ENCODE data around the gene SLC12A5.

DNA sequence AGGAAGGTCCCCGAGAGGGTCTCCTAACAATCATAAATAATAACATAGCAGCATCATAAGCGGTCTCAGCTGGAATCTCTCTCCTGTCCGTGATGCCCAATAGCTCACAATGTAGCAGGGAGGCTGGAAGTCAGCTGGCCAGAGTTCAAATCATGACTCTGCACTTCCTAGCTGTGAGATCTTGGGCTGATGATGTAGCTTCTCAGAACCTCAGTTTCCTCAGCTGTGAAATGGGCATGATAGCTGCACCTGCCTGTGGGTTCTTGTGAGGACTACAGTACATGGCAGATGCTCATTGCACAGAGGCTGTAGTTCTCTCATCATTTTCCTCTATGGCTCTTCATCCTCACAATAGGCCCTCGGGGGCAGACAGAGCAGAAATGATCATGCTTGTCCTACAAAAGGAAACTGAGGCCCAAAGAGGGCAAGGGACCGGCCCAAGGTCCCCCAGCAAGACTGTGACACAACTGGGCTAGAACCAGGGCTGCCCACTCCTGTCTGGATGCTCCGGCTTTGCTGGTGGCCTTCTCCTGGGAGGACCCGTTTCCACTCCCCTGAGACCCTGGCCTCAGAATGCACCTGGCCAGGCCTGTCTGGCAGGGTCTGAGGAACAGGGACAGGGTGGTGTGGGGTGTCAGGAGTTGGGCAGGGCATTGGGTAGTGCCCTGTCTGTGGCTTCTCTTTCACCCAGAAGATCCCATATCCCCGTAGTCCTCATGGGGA, 17.7 kb downstream of the SLC12A5 start:
- TF ChIP-seq POLR2A (IDR thresholded peaks at IDR 0.05), result no peak
- TF ChIP-seq, protein P1, sequence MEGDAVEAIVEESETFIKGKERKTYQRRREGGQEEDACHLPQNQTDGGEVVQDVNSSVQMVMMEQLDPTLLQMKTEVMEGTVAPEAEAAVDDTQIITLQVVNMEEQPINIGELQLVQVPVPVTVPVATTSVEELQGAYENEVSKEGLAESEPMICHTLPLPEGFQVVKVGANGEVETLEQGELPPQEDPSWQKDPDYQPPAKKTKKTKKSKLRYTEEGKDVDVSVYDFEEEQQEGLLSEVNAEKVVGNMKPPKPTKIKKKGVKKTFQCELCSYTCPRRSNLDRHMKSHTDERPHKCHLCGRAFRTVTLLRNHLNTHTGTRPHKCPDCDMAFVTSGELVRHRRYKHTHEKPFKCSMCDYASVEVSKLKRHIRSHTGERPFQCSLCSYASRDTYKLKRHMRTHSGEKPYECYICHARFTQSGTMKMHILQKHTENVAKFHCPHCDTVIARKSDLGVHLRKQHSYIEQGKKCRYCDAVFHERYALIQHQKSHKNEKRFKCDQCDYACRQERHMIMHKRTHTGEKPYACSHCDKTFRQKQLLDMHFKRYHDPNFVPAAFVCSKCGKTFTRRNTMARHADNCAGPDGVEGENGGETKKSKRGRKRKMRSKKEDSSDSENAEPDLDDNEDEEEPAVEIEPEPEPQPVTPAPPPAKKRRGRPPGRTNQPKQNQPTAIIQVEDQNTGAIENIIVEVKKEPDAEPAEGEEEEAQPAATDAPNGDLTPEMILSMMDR (IDR thresholded peaks at IDR 0.05), result no peak
